HUES64 (cell line): ENCODE measurements around the gene ADAMTS14.
"Not testable (repeated sequence)": the region's sequence is repeated elsewhere in the genome, so short reads cannot be mapped to it uniquely, and the experiment has no call there.

Experiments used
- H3K27ac ChIP-seq: 2 replicates; pipeline ENCODE4 v1.7.0; 2013; ENCODE audit warnings: low read depth, low read length, inconsistent platforms
- H3K27me3 ChIP-seq: 2 replicates; pipeline ENCODE4 v1.6.1; 2013; ENCODE audit warnings: mild to moderate bottlenecking, low read length; ENCODE audit not compliant: insufficient read depth
- H3K36me3 ChIP-seq: 2 replicates; pipeline ENCODE4 v1.6.1; 2013; ENCODE audit warnings: mild to moderate bottlenecking, low read length; ENCODE audit not compliant: insufficient read depth
- H3K4me1 ChIP-seq: 2 replicates; pipeline ENCODE4 v1.6.1; 2013; ENCODE audit warnings: mild to moderate bottlenecking, low read length, moderate library complexity; ENCODE audit not compliant: insufficient read depth
- H3K4me3 ChIP-seq: 2 replicates; pipeline ENCODE4 v1.5.1; 2013; ENCODE audit warnings: mild to moderate bottlenecking, low read length, moderate library complexity
- H3K9ac ChIP-seq: 2 replicates; pipeline ENCODE4 v1.6.1; 2013; ENCODE audit warnings: mild to moderate bottlenecking, low read depth, low read length
- H3K9me3 ChIP-seq: 2 replicates; pipeline ENCODE4 v1.6.1; 2013; ENCODE audit warnings: low read depth, low read length; ENCODE audit not compliant: insufficient read depth
- WGBS: fragments of 150-250, 120-280 bp; methylation state at CpG from one replicate; pipeline ENCODE4 v1.1.7; 2013; ENCODE audit warnings: missing lambda C conversion rate; 5-methylcytosine and 5-hydroxymethylcytosine counted together

The ADAMTS14 gene

DNA sequence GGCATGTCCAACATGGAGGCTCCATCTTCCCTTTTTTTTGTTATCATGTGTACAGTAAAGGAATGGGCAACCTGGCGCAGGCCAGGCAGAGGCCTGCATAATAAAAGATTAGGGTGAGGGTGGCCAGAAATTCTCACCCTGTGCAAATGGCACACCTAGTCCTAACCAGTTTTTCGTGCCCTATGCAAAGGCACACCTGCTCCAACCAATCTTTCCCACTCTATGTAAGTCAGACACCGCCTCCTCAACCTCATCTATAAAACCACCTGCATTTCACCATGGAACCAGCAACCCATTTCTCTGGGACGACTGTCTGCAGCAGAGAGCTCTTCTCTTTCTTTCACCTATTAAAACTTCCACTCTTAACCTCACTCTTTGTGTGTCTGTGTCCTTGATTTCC lies 96.8 kb downstream of the ADAMTS14 start:
- no peak overlapping the region for H3K27ac ChIP-seq
- 89% methylated on average over 4 of the region's 4 CpGs for WGBS
- H3K9me3 ChIP-seq = peaks cover 17% of the 10 kb centered on the region

DNA sequence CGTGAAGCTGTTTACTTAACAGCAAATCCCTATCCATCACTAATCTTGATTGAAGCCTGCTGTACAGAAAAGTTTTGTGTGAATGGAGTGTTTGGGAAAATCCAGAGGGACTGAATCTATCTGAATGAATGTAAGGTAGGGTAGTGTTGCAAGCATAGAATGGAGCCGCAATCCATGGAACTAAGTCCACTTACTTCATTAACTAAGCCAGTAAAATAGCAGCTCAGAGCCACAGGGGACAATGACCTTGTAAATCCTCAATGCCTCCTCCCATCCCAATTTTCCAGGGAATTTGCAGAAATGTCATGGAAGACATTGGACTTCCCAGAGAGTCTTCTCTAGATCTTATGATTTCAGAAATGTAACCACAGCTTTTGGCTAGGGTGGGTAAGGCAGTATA lies 97.7 kb downstream of the ADAMTS14 start:
- H3K9ac ChIP-seq = no peak overlapping the region
- H3K4me1 ChIP-seq = no peaks in the 10 kb centered on the region
- no peaks in the 10 kb centered on the region for H3K36me3 ChIP-seq
- H3K27me3 ChIP-seq = no peaks in the 10 kb centered on the region
- H3K9me3 ChIP-seq = peaks cover 17% of the 10 kb centered on the region
- H3K4me3 ChIP-seq = no peak overlapping the region
- 92% methylated on average over 2 of the region's 2 CpGs for WGBS
- no peak overlapping the region for H3K27ac ChIP-seq

More for the DNA sequence above, 96.8 kb downstream of the ADAMTS14 start:
- no peak overlapping the region for H3K9ac ChIP-seq
- no peak overlapping the region for H3K4me3 ChIP-seq
- H3K27me3 ChIP-seq = no peaks in the 10 kb centered on the region
- H3K4me1 ChIP-seq = no peaks in the 10 kb centered on the region
- no peaks in the 10 kb centered on the region for H3K36me3 ChIP-seq

DNA sequence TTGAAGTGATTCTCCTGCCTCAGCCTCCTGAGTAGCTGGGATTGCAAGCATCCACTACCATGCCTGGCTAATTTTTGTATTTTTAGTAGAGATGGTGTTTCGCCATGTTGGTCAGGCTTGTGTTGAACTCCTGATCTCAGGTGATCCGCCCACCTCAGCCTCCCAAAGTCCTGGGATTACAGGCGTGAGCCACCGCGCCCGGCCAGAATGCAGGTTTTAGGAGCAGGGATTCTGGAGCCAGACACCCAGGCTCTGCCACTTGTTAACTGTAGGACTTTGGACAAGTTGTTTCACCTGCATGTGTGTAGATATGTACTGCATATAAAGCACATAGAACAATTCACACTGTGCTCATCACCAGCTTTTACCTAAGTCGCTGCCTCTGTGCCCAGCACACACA lies 98.2 kb downstream of the ADAMTS14 start:
- WGBS = 99% methylated on average over 7 of the region's 7 CpGs
- H3K27ac ChIP-seq = not testable (repeated sequence)

DNA sequence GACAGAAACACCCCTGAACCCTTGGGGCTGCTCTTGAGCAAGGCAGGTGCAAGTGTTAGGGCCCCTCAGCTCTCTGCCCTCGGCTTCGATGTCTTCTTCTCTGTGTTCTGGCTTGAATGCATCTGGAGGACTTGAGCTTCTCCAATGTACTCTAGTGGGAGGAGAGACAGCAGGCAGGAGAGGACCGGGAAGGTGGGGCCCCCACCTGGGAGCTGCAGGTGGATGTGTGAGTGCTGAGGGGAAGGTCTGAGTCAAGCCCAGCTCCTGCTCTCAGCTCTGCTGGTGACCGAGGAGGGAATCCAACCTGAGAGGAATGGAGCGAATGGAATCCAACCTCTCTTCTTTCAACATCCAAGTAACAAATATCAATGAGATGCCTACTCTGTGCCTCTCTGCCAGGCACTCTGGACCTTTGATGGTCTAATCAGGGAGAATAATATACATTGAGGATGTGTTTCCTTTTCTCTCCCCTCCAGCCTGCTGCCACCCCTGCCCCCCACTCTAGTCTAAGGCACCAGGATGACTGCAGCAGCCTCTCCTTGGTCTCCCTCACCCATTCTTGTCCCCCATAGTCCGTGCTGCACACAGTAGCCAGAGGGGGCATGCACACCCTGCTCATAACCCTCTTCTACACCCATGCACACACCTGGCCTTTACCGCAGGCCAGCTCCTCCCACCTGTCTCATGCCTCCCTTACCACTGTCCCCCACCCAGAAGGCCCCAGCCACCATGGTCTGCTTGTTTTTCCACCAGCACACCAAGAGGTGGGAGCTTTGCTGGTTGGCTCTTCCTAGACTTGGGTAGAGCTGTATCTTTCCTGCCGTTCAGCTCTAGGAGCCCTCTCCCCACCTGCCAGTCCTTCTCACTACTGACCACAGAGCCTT lies 99.2 kb downstream of the ADAMTS14 start:
- Histone ChIP-seq H3K4me3 (no peak overlapping the region), H3K36me3 (no peaks in the 10 kb centered on the region), H3K9me3 (peaks cover 2% of the 10 kb centered on the region; the same call in 1 of the 2 replicates), H3K9ac (no peak overlapping the region), H3K27me3 (no peaks in the 10 kb centered on the region), H3K4me1 (no peaks in the 10 kb centered on the region), H3K27ac (no peak overlapping the region)
- WGBS = 91% methylated on average over 8 of the region's 8 CpGs

More for the DNA sequence above, 98.2 kb downstream of the ADAMTS14 start:
- not testable (repeated sequence) for H3K9ac ChIP-seq, H3K4me3 ChIP-seq, H3K4me1 ChIP-seq, H3K36me3 ChIP-seq, H3K27me3 ChIP-seq
- H3K9me3 ChIP-seq = peaks cover 12% of the 10 kb centered on the region

DNA sequence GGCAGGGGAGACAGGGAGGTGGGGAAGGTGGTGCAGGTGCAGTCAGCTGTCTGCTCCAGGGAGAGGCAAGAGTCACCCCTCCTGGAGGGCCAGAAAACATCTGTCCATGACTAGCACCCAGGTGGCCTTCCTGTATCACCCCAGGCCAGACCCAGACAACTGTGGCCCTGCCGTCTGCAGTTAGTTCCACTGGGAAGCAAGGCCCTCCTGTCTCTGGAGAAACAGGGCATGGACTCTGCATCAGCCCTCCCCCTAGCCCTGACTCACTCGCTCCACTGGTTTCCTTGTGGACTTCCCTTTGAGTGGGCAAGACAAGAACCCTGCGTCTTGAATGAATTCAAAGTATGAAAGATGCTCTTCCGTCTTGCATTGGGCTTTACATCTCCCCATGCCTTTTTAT lies 100.3 kb downstream of the ADAMTS14 start:
- WGBS = 92% methylated on average over 4 of the region's 4 CpGs
- H3K36me3 ChIP-seq = no peaks in the 10 kb centered on the region
- H3K27me3 ChIP-seq = no peaks in the 10 kb centered on the region
- H3K4me1 ChIP-seq = no peaks in the 10 kb centered on the region
- H3K9me3 ChIP-seq = no peaks in the 10 kb centered on the region
- no peak overlapping the region for H3K9ac ChIP-seq
- H3K27ac ChIP-seq = no peak overlapping the region
- no peak overlapping the region for H3K4me3 ChIP-seq

DNA sequence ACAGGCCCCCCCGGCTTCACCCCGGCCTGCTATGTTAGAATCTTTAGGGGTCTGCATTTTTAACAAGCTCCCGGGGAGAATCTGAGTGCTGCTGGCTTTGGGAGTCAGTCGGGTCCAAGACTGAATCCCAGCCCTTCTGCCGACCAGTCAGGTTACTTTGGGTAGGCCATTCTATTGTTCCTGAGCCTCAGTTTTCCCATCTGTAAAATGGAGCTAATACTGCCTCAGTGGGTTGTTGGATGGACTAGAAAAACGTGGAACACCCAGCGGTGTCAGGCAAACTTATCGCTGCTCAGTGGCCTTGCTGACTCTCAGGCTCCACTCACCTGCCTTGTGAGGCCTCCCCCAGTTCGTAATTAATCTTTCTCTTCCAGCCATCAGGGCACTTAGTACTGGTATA lies 101.2 kb downstream of the ADAMTS14 start:
- no peak overlapping the region for H3K4me3 ChIP-seq
- H3K27me3 ChIP-seq = no peaks in the 10 kb centered on the region
- no peaks in the 10 kb centered on the region for H3K9me3 ChIP-seq
- H3K4me1 ChIP-seq = no peaks in the 10 kb centered on the region
- 80% methylated on average over 9 of the region's 9 CpGs for WGBS
- H3K9ac ChIP-seq = no peak overlapping the region
- no peak overlapping the region for H3K27ac ChIP-seq
- no peaks in the 10 kb centered on the region for H3K36me3 ChIP-seq

DNA sequence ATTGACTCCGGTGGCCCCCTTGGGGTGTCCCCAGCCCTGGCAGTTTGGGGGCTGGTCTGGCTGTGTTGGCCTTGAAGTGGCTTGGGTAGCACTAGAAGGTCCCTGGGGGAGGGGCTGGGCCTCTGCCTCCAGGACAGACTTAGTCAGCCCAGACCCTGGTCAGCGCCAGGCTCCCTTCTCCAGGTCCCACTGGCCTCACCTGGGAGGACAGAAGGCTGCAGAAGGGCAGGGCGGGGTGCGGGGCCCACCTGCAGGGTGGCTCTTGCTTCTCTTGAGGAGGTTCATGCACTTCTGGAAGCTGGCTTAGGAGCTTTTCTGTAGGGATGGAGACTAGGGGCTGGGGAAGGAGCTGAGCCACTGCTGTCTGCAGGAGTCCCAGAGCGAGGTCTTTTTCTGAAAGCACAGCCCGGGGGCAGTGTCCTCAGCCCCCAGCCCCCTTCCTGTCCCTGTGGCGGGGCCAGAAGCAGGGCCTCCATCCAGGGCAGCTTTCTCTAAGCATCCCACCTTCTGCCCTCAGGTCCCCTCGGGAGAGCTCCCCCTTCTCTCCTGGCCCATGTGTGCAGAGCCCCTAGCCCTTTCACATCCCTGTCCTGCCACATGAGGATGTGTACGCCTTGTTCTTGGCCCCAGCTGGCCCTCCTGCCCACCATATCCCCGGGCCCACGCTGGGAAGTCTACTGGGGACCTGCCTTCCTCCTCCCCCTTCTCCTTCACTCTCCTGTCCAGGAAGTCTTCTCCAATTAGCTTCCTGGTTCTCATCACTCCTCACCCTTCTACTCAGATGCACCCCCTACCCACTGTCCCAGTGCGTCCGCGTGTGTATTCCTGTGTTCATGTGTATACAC lies 101.9 kb downstream of the ADAMTS14 start:
- WGBS = 87% methylated on average over 14 of the region's 14 CpGs
- H3K4me1 ChIP-seq = no peaks in the 10 kb centered on the region
- no peaks in the 10 kb centered on the region for H3K9me3 ChIP-seq
- H3K9ac ChIP-seq = no peak overlapping the region
- H3K36me3 ChIP-seq = no peaks in the 10 kb centered on the region
- H3K27ac ChIP-seq = no peak overlapping the region
- H3K4me3 ChIP-seq = no peak overlapping the region
- H3K27me3 ChIP-seq = no peaks in the 10 kb centered on the region

DNA sequence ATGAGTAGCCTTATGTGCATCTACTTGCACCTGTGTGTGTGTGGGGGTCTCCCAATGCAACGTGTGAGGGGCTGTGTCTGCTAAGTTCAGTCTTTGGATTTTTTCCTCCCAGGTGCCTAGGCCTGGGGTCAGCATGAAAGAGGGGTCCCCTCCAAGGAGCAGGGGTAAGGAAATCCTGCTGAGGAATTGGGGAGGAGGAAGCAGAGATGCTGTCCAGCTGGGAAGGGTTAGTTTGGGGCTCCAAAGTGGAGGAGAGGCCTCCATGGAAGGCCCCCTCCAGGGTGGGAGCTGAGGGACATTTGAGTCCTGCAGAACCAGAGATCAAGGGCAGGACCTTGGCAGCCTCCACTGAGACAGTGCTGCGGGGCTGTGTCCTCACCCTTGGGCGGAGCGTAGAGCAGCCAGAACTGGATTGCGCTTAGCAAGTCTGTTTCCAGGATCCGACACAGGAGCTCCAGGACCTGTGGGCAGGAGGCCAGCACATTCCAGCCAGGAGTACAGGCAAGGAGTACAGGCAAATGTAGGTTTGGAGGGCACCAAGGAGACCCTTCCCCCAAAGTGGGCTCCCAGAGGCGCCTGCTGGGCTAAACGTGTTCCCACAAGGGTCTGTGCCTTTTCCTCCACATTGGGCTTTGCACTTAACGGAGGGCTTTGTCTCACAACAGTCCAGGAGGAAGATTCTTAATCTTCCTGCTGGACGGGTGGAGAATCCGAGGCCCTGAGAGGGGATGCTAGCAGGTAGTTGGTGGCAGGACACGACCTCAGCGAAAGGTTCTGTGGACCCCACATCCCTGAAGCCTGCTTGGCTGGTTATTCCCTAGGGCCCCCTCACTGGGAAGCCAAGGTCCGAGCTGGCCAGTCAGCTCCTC lies 102.7 kb downstream of the ADAMTS14 start:
- WGBS = 88% methylated on average over 14 of the region's 14 CpGs
- no peak overlapping the region for H3K27ac ChIP-seq

DNA sequence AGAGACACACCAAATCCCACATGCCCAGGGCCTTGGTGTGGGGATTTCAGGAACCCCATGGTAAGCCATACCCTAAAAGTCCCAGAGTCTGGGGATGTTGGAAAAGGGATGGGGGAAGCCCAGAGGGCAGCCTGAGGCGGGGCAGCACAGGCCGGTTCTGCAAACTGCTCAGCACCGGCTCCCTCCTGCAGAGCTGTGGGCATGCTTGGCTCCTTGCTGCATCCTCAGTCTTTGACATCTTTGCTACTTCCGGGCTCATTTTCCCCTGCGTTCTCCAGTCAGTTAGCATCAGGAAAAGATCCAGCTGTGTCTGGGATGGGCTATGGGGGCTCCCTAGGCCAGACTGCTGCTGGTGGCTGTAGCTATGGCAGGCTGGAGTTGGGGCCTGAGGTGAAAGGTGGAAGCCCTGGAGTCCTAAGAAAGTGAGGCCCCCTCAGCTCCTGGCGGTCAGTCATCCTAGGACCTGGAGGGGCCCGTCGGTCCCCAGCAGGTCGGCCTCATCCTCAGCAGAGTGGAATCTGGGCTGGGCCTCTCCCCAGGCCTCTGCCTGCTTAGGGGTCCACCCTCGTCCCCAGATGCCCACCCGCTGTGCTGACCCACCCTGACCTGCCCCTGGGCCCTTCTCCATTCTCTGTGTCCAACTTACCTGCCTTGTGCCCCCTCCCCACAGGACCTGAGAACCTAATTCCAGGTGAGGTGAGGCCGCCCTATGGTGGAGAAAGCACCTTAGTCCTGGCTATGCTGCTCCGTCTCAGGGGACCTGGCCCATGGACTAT lies 103.6 kb downstream of the ADAMTS14 start:
- Histone ChIP-seq H3K4me1 (no peaks in the 10 kb centered on the region), H3K4me3 (no peak overlapping the region), H3K27me3 (no peaks in the 10 kb centered on the region), H3K27ac (no peak overlapping the region), H3K36me3 (no peaks in the 10 kb centered on the region), H3K9ac (no peak overlapping the region), H3K9me3 (no peaks in the 10 kb centered on the region)
- 92% methylated on average over 13 of the region's 13 CpGs for WGBS

More for the DNA sequence above, 102.7 kb downstream of the ADAMTS14 start:
- H3K27me3 ChIP-seq = no peaks in the 10 kb centered on the region
- H3K9me3 ChIP-seq = no peaks in the 10 kb centered on the region
- no peaks in the 10 kb centered on the region for H3K4me1 ChIP-seq
- H3K4me3 ChIP-seq = no peak overlapping the region
- H3K36me3 ChIP-seq = no peaks in the 10 kb centered on the region
- no peak overlapping the region for H3K9ac ChIP-seq

DNA sequence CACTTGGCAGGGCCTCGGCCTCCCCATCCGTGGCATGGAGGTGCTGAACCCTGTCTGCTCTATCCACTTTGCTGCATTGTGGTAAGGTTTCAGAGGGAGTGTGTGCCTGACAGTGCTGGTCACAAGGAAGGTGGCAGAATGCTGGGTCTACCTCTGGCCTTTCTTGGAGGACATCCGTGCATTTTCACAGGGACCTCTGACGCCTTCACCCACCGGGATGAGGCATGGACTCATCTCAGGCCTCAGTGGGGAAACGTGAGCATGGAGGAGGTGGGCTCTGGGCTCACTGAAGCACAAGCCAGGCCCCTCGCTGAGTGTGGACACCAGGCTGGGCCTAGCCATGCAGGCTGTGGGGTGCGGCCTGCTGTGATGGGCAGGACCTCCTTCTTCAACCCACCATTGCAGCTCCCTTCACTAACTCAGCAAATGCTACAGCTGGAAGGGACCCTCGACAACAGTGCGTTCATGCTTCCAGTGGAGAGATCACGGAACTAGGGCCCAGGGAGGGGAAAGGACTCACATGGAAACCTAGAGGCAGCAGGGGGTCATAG lies 104.2 kb downstream of the ADAMTS14 start:
- Histone ChIP-seq H3K27ac (no peak overlapping the region), H3K9ac (no peak overlapping the region), H3K4me3 (no peak overlapping the region), H3K9me3 (no peaks in the 10 kb centered on the region), H3K36me3 (no peaks in the 10 kb centered on the region), H3K4me1 (no peaks in the 10 kb centered on the region), H3K27me3 (no peaks in the 10 kb centered on the region)
- WGBS = 86% methylated on average over 11 of the region's 11 CpGs
